Small intestine (tissue), 7 donors: ENCODE results near the gene MSS51. TPM values are rescaled to one million over a fixed set of nuclear protein-coding genes. Genes with fewer than 3 reads are reported as not detected.

ENCODE experiments used
- DNase-seq, 2 donors: peaks; one replicate each; pipeline versions ENCODE4 v3.0.0 to v3.0.0-alpha.2; 2013
- FAIRE-seq: peaks from 2 replicates; lab custom pipeline; 2012; peaks lifted over from hg19 to GRCh38; lab: Jason Lieb, UNC
- H3K27ac ChIP-seq, 3 donors: one replicate each; pipeline ENCODE4 v1.5.1; 2013; ENCODE audit warnings: low read length in 2 of 3, mild to moderate bottlenecking in 2 of 3, control low read depth in 1 of 3, inconsistent platforms in 1 of 3, low read depth in 1 of 3, moderate library complexity in 1 of 3
- H3K27me3 ChIP-seq, 3 donors: one replicate each; pipeline ENCODE4 v1.6.1; 2013; ENCODE audit warnings: low read length in 3 of 3, inconsistent platforms in 1 of 3; ENCODE audit not compliant: control insufficient read depth in 3 of 3, insufficient read depth in 3 of 3
- H3K36me3 ChIP-seq, 3 donors: one replicate each; pipeline ENCODE4 v1.6.1; 2013; ENCODE audit warnings: low read length in 3 of 3, inconsistent platforms in 1 of 3, low read depth in 1 of 3, mild to moderate bottlenecking in 1 of 3, moderate library complexity in 1 of 3; ENCODE audit not compliant: control insufficient read depth in 3 of 3, insufficient read depth in 2 of 3
- H3K4me1 ChIP-seq, 3 donors: one replicate each; pipeline ENCODE4 v1.6.1; 2013; ENCODE audit warnings: low read length in 2 of 3, inconsistent platforms in 1 of 3, low read depth in 1 of 3, mild to moderate bottlenecking in 1 of 3, moderate library complexity in 1 of 3; ENCODE audit not compliant: control insufficient read depth in 3 of 3, insufficient read depth in 2 of 3
- H3K4me3 ChIP-seq, 3 donors: one replicate each; pipeline ENCODE4 v1.5.1; 2013; ENCODE audit warnings: low read length in 3 of 3, control low read depth in 1 of 3, inconsistent platforms in 1 of 3, low read depth in 1 of 3, mild to moderate bottlenecking in 1 of 3, moderate library complexity in 1 of 3
- H3K9me3 ChIP-seq, 2 donors: one replicate each; pipeline ENCODE4 v1.6.1; 2013; ENCODE audit warnings: low read depth in 1 of 2, low read length in 1 of 2; ENCODE audit not compliant: control insufficient read depth in 2 of 2, insufficient read depth in 1 of 2
- WGBS, 3 donors: extraction: QIAGEN DNeasy Blood & Tissue Kit; methylation state at CpG; one replicate each; pipeline ENCODE4 v1.1.7; 2013; 5-methylcytosine and 5-hydroxymethylcytosine counted together
- polyA plus RNA-seq, 4 donors: library from polyadenylated mRNA; stranded (reverse) in 3 of 4; unstranded in 1 of 4; fragments of 200-250 nt in 3 of 4; fragments of 120-200 nt in 1 of 4; gene quantifications; one replicate each; pipeline versions ENCODE4 v1.2.1 to v1.2.3, GENCODE V29; 2013
- donor health status: healthy with polysubstance abuse.
- donor health status: control.
- donor health status: control.
- donor health status: Bipolar disorder and iron deficiency.
- donor health status: healthy.

MSS51 gene
- polyA plus RNA-seq, 4 donors, result 0.91 to 3.1 (median 1.7) TPM

DNA sequence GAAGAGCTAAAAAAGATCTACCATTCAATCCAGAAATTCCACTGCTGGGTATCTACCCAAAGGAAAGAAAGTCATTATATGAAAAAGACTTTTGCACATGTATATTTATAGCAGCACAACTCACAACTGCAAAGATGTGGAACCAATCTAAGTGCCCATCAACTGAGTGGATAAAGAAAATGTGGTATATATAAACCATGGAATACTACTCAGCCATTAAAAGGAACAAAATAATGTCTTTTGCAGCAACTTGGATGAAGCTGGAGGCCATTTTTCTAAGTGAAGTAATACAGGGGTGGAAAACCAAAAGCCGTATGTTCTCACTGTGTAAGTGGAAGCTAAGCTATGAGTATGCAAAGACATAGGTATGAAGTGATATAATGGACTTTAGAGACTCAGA lies 22.5 kb downstream of the MSS51 start:
- WGBS, 3 donors, result 97 to 100% (median 100%) methylated on average over 1 of the region's 1 CpG
- Histone ChIP-seq H3K4me1 (peaks cover 0 to 12% (median 4%) of the 10 kb centered on the region in 3 donors), H3K36me3 (peaks cover 0 to 7% (median 0%) of the 10 kb centered on the region in 3 donors), H3K9me3 (no peaks in the 10 kb centered on the region), H3K27me3 (no peaks in the 10 kb centered on the region), H3K27ac (no peak overlapping the region), H3K4me3 (no peak overlapping the region)
- no peak for FAIRE-seq
- no peak for DNase-seq

GRCh38 chr10:73408978-73409521 lies 24.3 kb downstream of the MSS51 start:
- H3K4me1 ChIP-seq, result peaks cover 0 to 5% (median 0%) of the 10 kb centered on the region in 3 donors
- peaks cover 0 to 7% (median 0%) of the 10 kb centered on the region in 3 donors for H3K36me3 ChIP-seq
- FAIRE-seq, result no peak
- no peaks in the 10 kb centered on the region for H3K27me3 ChIP-seq
- no peak overlapping the region for H3K27ac ChIP-seq
- WGBS, 3 donors, result 74 to 81% (median 80%) methylated on average over 4 of the region's 4 CpGs
- H3K9me3 ChIP-seq, result no peaks in the 10 kb centered on the region
- no peak for DNase-seq
- H3K4me3 ChIP-seq, result no peak overlapping the region

DNA sequence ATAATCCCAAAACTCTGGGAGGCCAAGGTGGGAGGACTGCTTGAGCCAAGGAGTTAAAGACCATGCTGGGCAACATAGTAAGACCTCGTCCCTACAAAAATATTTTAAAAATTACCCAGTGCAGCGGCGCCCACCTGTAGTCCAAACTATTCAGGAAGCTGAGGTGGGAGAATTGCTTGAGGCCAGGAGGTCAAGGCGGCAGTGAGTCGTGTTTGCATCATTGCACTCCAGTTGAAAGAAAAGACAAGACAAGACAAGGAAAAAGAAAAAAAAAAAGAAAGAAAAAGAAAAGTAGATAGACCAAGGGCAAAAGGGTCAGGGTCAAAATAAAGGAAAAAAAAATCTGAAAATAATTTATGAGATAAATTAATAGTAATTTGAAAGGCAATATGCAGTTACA lies 25.3 kb downstream of the MSS51 start:
- FAIRE-seq, result no peak

GRCh38 chr10:73407495-73407894 lies 25.9 kb downstream of the MSS51 start:
- no peak for DNase-seq

More for the DNA sequence above, 25.3 kb downstream of the MSS51 start:
- Histone ChIP-seq H3K4me3 (no peak overlapping the region), H3K27me3 (no peaks in the 10 kb centered on the region), H3K27ac (no peak overlapping the region), H3K36me3 (peaks cover 0 to 7% (median 0%) of the 10 kb centered on the region in 3 donors), H3K4me1 (peaks cover 0 to 5% (median 0%) of the 10 kb centered on the region in 3 donors), H3K9me3 (no peaks in the 10 kb centered on the region)
- 95 to 96% (median 96%) methylated on average over 5 of the region's 5 CpGs for WGBS, 3 donors
- no peak for DNase-seq

DNA sequence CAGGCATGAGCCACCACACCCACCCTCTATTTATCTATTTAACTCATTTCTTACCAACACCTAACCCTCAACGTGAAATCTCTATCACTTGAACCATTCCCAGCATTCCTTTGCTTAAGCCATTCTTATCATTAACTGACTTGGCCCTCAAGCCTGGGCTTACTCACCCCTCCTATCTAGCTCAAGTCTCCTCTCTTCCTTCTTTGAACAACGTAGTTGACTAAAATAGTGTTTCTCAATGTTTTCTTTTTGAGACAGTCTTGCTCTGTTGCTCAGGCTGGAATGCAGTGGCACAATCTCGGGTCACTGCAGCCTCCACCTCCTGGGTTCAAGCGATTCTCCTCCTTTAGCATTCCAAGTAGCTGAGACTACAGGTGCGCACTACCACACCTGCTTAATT lies 26.5 kb downstream of the MSS51 start:
- H3K36me3 ChIP-seq, result peaks cover 0 to 7% (median 0%) of the 10 kb centered on the region in 3 donors
- H3K4me3 ChIP-seq, result no peak overlapping the region
- WGBS, 3 donors, result 81 to 88% (median 83%) methylated on average over 5 of the region's 5 CpGs
- no peak for FAIRE-seq
- H3K27ac ChIP-seq, result no peak overlapping the region
- no peaks in the 10 kb centered on the region for H3K4me1 ChIP-seq
- DNase-seq, result no peak
- H3K27me3 ChIP-seq, result no peaks in the 10 kb centered on the region
- H3K9me3 ChIP-seq, result no peaks in the 10 kb centered on the region

More at GRCh38 chr10:73407495-73407894, 25.9 kb downstream of the MSS51 start:
- Histone ChIP-seq H3K4me3 (no peak overlapping the region), H3K9me3 (no peaks in the 10 kb centered on the region), H3K27ac (no peak overlapping the region), H3K27me3 (no peaks in the 10 kb centered on the region), H3K36me3 (peaks cover 0 to 7% (median 0%) of the 10 kb centered on the region in 3 donors), H3K4me1 (no peaks in the 10 kb centered on the region)
- 85 to 97% (median 94%) methylated on average over 1 of the region's 1 CpG for WGBS, 3 donors
- no peak for FAIRE-seq

- FAIRE-seq (no peak), DNase-seq (no peak)
- Histone ChIP-seq H3K4me3 (no peak overlapping the region), H3K36me3 (peaks cover 0 to 7% (median 0%) of the 10 kb centered on the region in 3 donors), H3K27me3 (no peaks in the 10 kb centered on the region), H3K9me3 (peaks cover 0 to 4% of the 10 kb centered on the region in 2 donors), H3K4me1 (no peaks in the 10 kb centered on the region), H3K27ac (no peak overlapping the region)
- 87 to 93% (median 91%) methylated on average over 3 of the region's 3 CpGs for WGBS, 3 donors
Measured at GRCh38 chr10:73405556-73405955, 27.8 kb downstream of the MSS51 start.

DNA sequence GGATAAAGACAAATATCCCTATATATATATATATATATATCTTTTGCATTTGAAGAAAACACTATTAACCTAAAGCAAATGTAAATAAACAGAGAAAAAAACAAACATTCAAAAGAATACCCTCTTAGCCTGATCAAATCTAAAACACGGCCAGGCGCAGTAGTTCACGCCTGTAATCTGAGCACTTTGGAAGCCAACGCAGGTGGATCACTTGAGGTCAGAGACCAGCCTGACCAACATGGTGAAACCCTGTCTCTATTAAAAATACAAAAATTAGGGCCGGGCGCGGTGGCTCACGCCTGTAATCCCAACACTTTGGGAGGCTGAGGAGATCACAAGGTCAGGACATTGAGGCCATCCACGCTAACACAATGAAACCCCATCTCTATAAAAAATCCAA lies 28.7 kb downstream of the MSS51 start:
- H3K27me3 ChIP-seq, result no peaks in the 10 kb centered on the region
- no peak overlapping the region for H3K27ac ChIP-seq
- DNase-seq, result no peak
- peaks cover 0 to 7% (median 0%) of the 10 kb centered on the region in 3 donors for H3K36me3 ChIP-seq
- 93 to 97% (median 96%) methylated on average over 9 of the region's 9 CpGs for WGBS, 3 donors
- H3K9me3 ChIP-seq, result peaks cover 0 to 4% of the 10 kb centered on the region in 2 donors
- no peak for FAIRE-seq
- H3K4me3 ChIP-seq, result no peak overlapping the region
- H3K4me1 ChIP-seq, result no peaks in the 10 kb centered on the region

DNA sequence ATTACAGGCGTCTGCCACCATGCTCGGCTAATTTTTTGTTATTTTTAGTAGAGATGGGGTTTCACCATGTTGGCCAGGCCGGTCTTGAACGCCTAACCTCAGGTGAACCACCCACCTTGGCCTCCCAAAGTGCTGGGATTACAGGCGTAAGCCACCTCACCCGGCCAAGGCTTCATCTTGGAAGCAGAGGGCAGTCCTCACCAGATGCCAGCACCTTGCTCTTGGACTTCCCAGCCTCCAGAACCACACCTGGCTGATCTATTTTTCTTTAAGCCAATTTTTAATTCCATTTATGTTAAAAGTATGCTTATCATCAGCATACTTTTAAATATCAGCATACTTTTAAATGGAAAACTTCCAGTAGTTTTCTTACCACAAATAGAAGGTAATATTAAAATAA lies 31.7 kb downstream of the MSS51 start:
- Histone ChIP-seq H3K27ac (no peak overlapping the region), H3K36me3 (peaks cover 4 to 14% (median 8%) of the 10 kb centered on the region in 3 donors), H3K27me3 (no peaks in the 10 kb centered on the region), H3K9me3 (peaks cover 0 to 4% of the 10 kb centered on the region in 2 donors), H3K4me3 (no peak overlapping the region), H3K4me1 (no peaks in the 10 kb centered on the region)
- FAIRE-seq (no peak), DNase-seq (no peak)
- WGBS, 3 donors, result 97% methylated on average over 6 of the region's 6 CpGs

DNA sequence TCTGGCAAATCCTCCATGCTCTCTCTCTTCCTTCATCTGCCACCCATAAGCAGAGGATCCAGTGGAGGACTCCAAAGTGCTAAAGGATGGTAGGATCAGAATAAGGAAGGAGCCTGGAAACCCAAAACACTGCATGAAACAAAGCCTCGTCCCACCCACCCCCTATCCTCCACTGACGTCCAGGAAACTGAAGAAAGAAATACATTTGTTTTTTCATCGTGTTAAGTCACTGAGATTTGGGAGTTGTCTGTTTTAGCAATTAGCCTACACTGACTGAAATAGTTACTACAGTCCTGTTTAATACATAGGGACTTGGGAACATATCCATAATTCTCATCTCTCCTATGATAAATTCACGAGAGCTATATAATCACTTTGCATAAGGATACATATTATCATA lies 34.3 kb downstream of the MSS51 start:
- 72 to 91% (median 79%) methylated on average over 4 of the region's 4 CpGs for WGBS, 3 donors
- no peak overlapping the region for H3K4me3 ChIP-seq
- FAIRE-seq, result no peak
- H3K27ac ChIP-seq, result no peak overlapping the region
- no peak for DNase-seq
- H3K9me3 ChIP-seq, result peaks cover 0 to 4% of the 10 kb centered on the region in 2 donors
- no peaks in the 10 kb centered on the region for H3K4me1 ChIP-seq
- H3K36me3 ChIP-seq, result peaks cover 8 to 19% (median 14%) of the 10 kb centered on the region in 3 donors
- H3K27me3 ChIP-seq, result no peaks in the 10 kb centered on the region
